Esophagus squamous epithelium (tissue), 5 donors: ENCODE data around the gene NUDT4B. TPM values are rescaled to one million over a fixed set of nuclear protein-coding genes. Genes with fewer than 3 reads are reported as not detected.
"Not testable (repeated sequence)": the region's sequence is repeated elsewhere in the genome, so short reads cannot be mapped to it uniquely, and the experiment has no call there.

Experiments used
- DNase-seq: peaks from one replicate; lab custom pipeline; 2025; lab: John Stamatoyannopoulos, UW
- H3K27ac ChIP-seq, 4 donors: fragments of 200-600 bp; sonication (generic); one replicate each; pipeline ENCODE4 v1.5.1; 2016 to 2019; ENCODE audit warnings: mild to moderate bottlenecking in 1 of 4
- H3K27me3 ChIP-seq, 4 donors: fragments of 200-600 bp; sonication (generic); 1 replicate in 3 of 4; 2 replicates in 1 of 4; pipeline versions ENCODE4 v1.5.1 to v1.6.0; 2017 to 2021; ENCODE audit warnings: antibody characterized with exemption in 1 of 4
- H3K36me3 ChIP-seq, 3 donors: fragments of 200-600 bp; sonication (generic); one replicate each; pipeline ENCODE4 v1.5.1; 2016 to 2019
- H3K4me1 ChIP-seq, 3 donors: fragments of 200-600 bp; sonication (generic); one replicate each; pipeline ENCODE4 v1.5.1; 2017 to 2019
- H3K4me3 ChIP-seq, 4 donors: fragments of 200-600 bp; sonication (generic); 1 replicate in 3 of 4; 2 replicates in 1 of 4; pipeline ENCODE4 v1.5.1; 2016 to 2019; ENCODE audit warnings: mild to moderate bottlenecking in 2 of 4, moderate library complexity in 1 of 4
- H3K9me3 ChIP-seq, 3 donors: fragments of 200-600 bp; sonication (generic); one replicate each; pipeline ENCODE4 v1.5.1; 2016 to 2019
- WGBS, 2 donors: methylation state at CpG; one replicate each; pipeline ENCODE4 v1.1.5; 2018; 5-methylcytosine and 5-hydroxymethylcytosine counted together
- intact Hi-C: fragments of 100-400 bp; cut with DNase I; formaldehyde crosslinking; loops from one replicate; pipeline ENCODE4 v1.15.0; 2022
- total RNA-seq, 4 donors: library from RNA; depleted of rRNA; stranded (reverse); fragments of >200 nt; gene quantifications; one replicate each; pipeline ENCODE4 v1.1.0, GENCODE V29; 2016
- donor health status: DM: yes; HTN: yes; CAD: no.

NUDT4B gene
- total RNA-seq, 4 donors from 2014 or later, result 2.0 to 24.6 (median 14.7) TPM

GRCh38 chr1:148756231-148756630, 7.7 kb downstream of the NUDT4B start:
- H3K27me3 ChIP-seq, intact Hi-C loops, DNase-seq, H3K4me3 ChIP-seq, H3K27ac ChIP-seq, H3K4me1 ChIP-seq, H3K36me3 ChIP-seq, H3K9me3 ChIP-seq: not testable (repeated sequence)
- WGBS, 2 donors, result no CpG with 5 or more reads among the region's 2 CpGs

GRCh38 chr1:148757446-148757845, 8.9 kb downstream of the NUDT4B start:
- H3K27me3 ChIP-seq, H3K36me3 ChIP-seq, H3K9me3 ChIP-seq, H3K4me3 ChIP-seq, H3K4me1 ChIP-seq, DNase-seq, H3K27ac ChIP-seq, intact Hi-C loops: not testable (repeated sequence)

GRCh38 chr1:148758412-148758811, 9.8 kb downstream of the NUDT4B start:
- no CpG with 5 or more reads among the region's 5 CpGs for WGBS, 2 donors
- H3K27ac ChIP-seq, H3K4me1 ChIP-seq: not testable (repeated sequence)

GRCh38 chr1:148758925-148759324, 10.4 kb downstream of the NUDT4B start:
- H3K36me3 ChIP-seq, H3K27me3 ChIP-seq, intact Hi-C loops, H3K4me1 ChIP-seq, DNase-seq, H3K4me3 ChIP-seq, H3K9me3 ChIP-seq, H3K27ac ChIP-seq: not testable (repeated sequence)
- no CpG with 5 or more reads among the region's 4 CpGs for WGBS, 2 donors

More at GRCh38 chr1:148758412-148758811, 9.8 kb downstream of the NUDT4B start:
- H3K36me3 ChIP-seq, intact Hi-C loops, DNase-seq, H3K9me3 ChIP-seq, H3K4me3 ChIP-seq, H3K27me3 ChIP-seq: not testable (repeated sequence)

- WGBS, 2 donors, result 96% methylated on average over 2 of the region's 2 CpGs; no CpG with 5 or more reads in 1 of the 2 donors
- H3K27ac ChIP-seq, H3K9me3 ChIP-seq, H3K4me1 ChIP-seq, H3K36me3 ChIP-seq, intact Hi-C loops, H3K4me3 ChIP-seq, H3K27me3 ChIP-seq, DNase-seq: not testable (repeated sequence)
Measured at GRCh38 chr1:148759749-148760148, 11.2 kb downstream of the NUDT4B start.

GRCh38 chr1:148760206-148760605, 11.6 kb downstream of the NUDT4B start:
- H3K4me3 ChIP-seq, H3K27me3 ChIP-seq, H3K4me1 ChIP-seq, intact Hi-C loops, DNase-seq, H3K27ac ChIP-seq, H3K36me3 ChIP-seq, H3K9me3 ChIP-seq: not testable (repeated sequence)
- no CpG with 5 or more reads among the region's 1 CpG for WGBS, 2 donors

GRCh38 chr1:148761360-148761759, 12.8 kb downstream of the NUDT4B start:
- H3K27me3 ChIP-seq, H3K9me3 ChIP-seq, H3K36me3 ChIP-seq, H3K27ac ChIP-seq, H3K4me3 ChIP-seq, intact Hi-C loops, H3K4me1 ChIP-seq, DNase-seq: not testable (repeated sequence)

GRCh38 chr1:148765238-148766019, 16.9 kb downstream of the NUDT4B start:
- H3K9me3 ChIP-seq, H3K4me3 ChIP-seq, H3K4me1 ChIP-seq, DNase-seq, H3K36me3 ChIP-seq, H3K27me3 ChIP-seq, H3K27ac ChIP-seq, intact Hi-C loops: not testable (repeated sequence)
- WGBS, 2 donors, result no CpG with 5 or more reads among the region's 5 CpGs

- H3K4me3 ChIP-seq, H3K27me3 ChIP-seq, H3K27ac ChIP-seq, H3K36me3 ChIP-seq, H3K4me1 ChIP-seq, intact Hi-C loops, H3K9me3 ChIP-seq, DNase-seq: not testable (repeated sequence)
- no CpG with 5 or more reads among the region's 2 CpGs for WGBS, 2 donors
Measured at GRCh38 chr1:148768541-148768940, 20.0 kb downstream of the NUDT4B start.

GRCh38 chr1:148769495-148769894, 20.9 kb downstream of the NUDT4B start:
- H3K4me1 ChIP-seq, H3K27ac ChIP-seq, H3K4me3 ChIP-seq, H3K27me3 ChIP-seq, DNase-seq, H3K9me3 ChIP-seq, intact Hi-C loops, H3K36me3 ChIP-seq: not testable (repeated sequence)
- WGBS, 2 donors, result no CpG with 5 or more reads among the region's 3 CpGs

GRCh38 chr1:148773690-148774089, 25.1 kb downstream of the NUDT4B start:
- WGBS, 2 donors, result no CpG with 5 or more reads among the region's 4 CpGs
- intact Hi-C loops, H3K9me3 ChIP-seq, H3K36me3 ChIP-seq, H3K4me1 ChIP-seq, H3K27me3 ChIP-seq, DNase-seq, H3K27ac ChIP-seq, H3K4me3 ChIP-seq: not testable (repeated sequence)

GRCh38 chr1:148774102-148774501, 25.5 kb downstream of the NUDT4B start:
- no CpG with 5 or more reads among the region's 1 CpG for WGBS, 2 donors

GRCh38 chr1:148775263-148775662, 26.7 kb downstream of the NUDT4B start:
- H3K4me1 ChIP-seq, H3K36me3 ChIP-seq, H3K27me3 ChIP-seq, DNase-seq, H3K9me3 ChIP-seq, H3K4me3 ChIP-seq, intact Hi-C loops, H3K27ac ChIP-seq: not testable (repeated sequence)
- WGBS, 2 donors, result no CpG with 5 or more reads among the region's 2 CpGs

More at GRCh38 chr1:148774102-148774501, 25.5 kb downstream of the NUDT4B start:
- H3K4me3 ChIP-seq, intact Hi-C loops, H3K9me3 ChIP-seq, H3K27me3 ChIP-seq, H3K36me3 ChIP-seq, H3K27ac ChIP-seq, H3K4me1 ChIP-seq, DNase-seq: not testable (repeated sequence)
